Endodermal cell (in vitro differentiated cells): ENCODE measurements around the gene C4B. TPM values are rescaled to one million over a fixed set of nuclear protein-coding genes. Genes with fewer than 3 reads are reported as not detected.
A peak's percentile ranks its signal among the peaks of the same experiment; 100 is the strongest.
"Not testable (repeated sequence)": the region's sequence is repeated elsewhere in the genome, so short reads cannot be mapped to it uniquely, and the experiment has no call there.

Experiments
- DNase-seq: peaks from one replicate; pipeline ENCODE4 v3.0.0-alpha.2; 2017
- H3K27ac ChIP-seq: 2 replicates; pipeline ENCODE4 v1.5.1; 2013; ENCODE audit warnings: mild to moderate bottlenecking, low read depth, low read length, moderate library complexity
- H3K27me3 ChIP-seq: 2 replicates; pipeline ENCODE4 v1.6.1; 2013; ENCODE audit warnings: mild to moderate bottlenecking, low read length, moderate library complexity; ENCODE audit not compliant: insufficient read depth, control insufficient read depth, poor library complexity, severe bottlenecking
- H3K36me3 ChIP-seq: 2 replicates; pipeline ENCODE4 v1.7.0; 2013; ENCODE audit warnings: mild to moderate bottlenecking, low read length, moderate library complexity; ENCODE audit not compliant: control insufficient read depth, insufficient read depth
- H3K4me1 ChIP-seq: one replicate; pipeline ENCODE4 v1.7.0; 2013; ENCODE audit warnings: low read length; ENCODE audit not compliant: control insufficient read depth, insufficient read depth
- H3K4me3 ChIP-seq: 2 replicates; pipeline ENCODE4 v1.5.1; 2013; ENCODE audit warnings: mild to moderate bottlenecking, low read length, moderate library complexity
- H3K9ac ChIP-seq: 2 replicates; pipeline ENCODE4 v1.6.1; 2013; ENCODE audit warnings: mild to moderate bottlenecking, low read length, moderate library complexity; ENCODE audit not compliant: poor library complexity, severe bottlenecking; ENCODE audit errors: extremely low read depth
- H3K9me3 ChIP-seq: 2 replicates; pipeline ENCODE4 v1.6.1; 2013; ENCODE audit warnings: mild to moderate bottlenecking, low read length, moderate library complexity; ENCODE audit not compliant: control insufficient read depth
- H3K27ac Mint-ChIP-seq: 2 replicates; pipeline ENCODE4 v1.8.0; 2020; ENCODE audit warnings: mixed read lengths
- H3K27me3 Mint-ChIP-seq: 2 replicates; pipeline ENCODE4 v1.8.0; 2021; ENCODE audit warnings: mild to moderate bottlenecking, mixed read lengths; ENCODE audit not compliant: insufficient read depth
- H3K36me3 Mint-ChIP-seq: 2 replicates; pipeline ENCODE4 v1.8.0; 2020; ENCODE audit warnings: low read depth, mixed read lengths
- H3K4me1 Mint-ChIP-seq: 2 replicates; pipeline ENCODE4 v1.8.0; 2020; ENCODE audit warnings: mixed read lengths
- H3K4me3 Mint-ChIP-seq: 2 replicates; pipeline ENCODE4 v1.8.0; 2020; ENCODE audit warnings: mild to moderate bottlenecking, moderate library complexity, mixed read lengths
- H3K9me3 Mint-ChIP-seq: 2 replicates; pipeline ENCODE4 v1.8.0; 2020; ENCODE audit warnings: mild to moderate bottlenecking, mixed read lengths
- CTCF ChIP-seq: fragments of 200-600 bp; sonication (generic); conservative IDR thresholded peaks from 2 replicates; pipeline ENCODE4 v1.5.0; 2021; ENCODE audit warnings: antibody characterized with exemption, mild to moderate bottlenecking
- WGBS, 2 experiments: methylation state at CpG; one replicate each; pipeline versions ENCODE4 v1.1.5 to v1.1.7; 2013; ENCODE audit warnings: missing lambda C conversion rate in 2 of 2, mixed read lengths in 1 of 2; ENCODE audit not compliant: insufficient coverage in 1 of 2, insufficient read length in 1 of 2; 5-methylcytosine and 5-hydroxymethylcytosine counted together
- total RNA-seq, 2 donors: library from RNA; stranded (reverse); fragmentation: NEBNext Ultra II Directional in 1 of 2; extraction: Animal tissue kit (Norgen Biotek cat#: 25700) in 1 of 2; gene quantifications; 2 replicates in 1 of 2; 3 replicates in 1 of 2; pipeline ENCODE4 v1.2.1, GENCODE V29; 2021

Gene C4B
- total RNA-seq, 2 donors from 2014 or later, result 3.7 to 5.5 TPM

- Mint-ChIP-seq H3K27ac (no peak overlapping the region), H3K27me3 (no peaks in the 10 kb centered on the region), H3K4me3 (no peak overlapping the region), H3K4me1 (no peaks in the 10 kb centered on the region), H3K36me3 (no peaks in the 10 kb centered on the region), H3K9me3 (no peaks in the 10 kb centered on the region)
- Histone ChIP-seq H3K36me3 (no peaks in the 10 kb centered on the region), H3K27ac (no peak overlapping the region), H3K4me3 (no peak overlapping the region), H3K4me1 (no peaks in the 10 kb centered on the region), H3K27me3 (no peaks in the 10 kb centered on the region), H3K9ac (no peak overlapping the region), H3K9me3 (no peaks in the 10 kb centered on the region)
- no peak for TF ChIP-seq CTCF
- WGBS, 2 experiments, result 89 to 91% methylated on average over 5 to 6 of the region's 6 CpGs
- DNase-seq, result no peak
Measured at GRCh38 chr6:32047539-32047854, 32.9 kb downstream of the C4B start.

- DNase-seq, result peak; percentile 93
- Mint-ChIP-seq H3K27ac (no peak overlapping the region), H3K36me3 (no peaks in the 10 kb centered on the region), H3K4me3 (no peak overlapping the region), H3K27me3 (no peaks in the 10 kb centered on the region), H3K9me3 (no peaks in the 10 kb centered on the region), H3K4me1 (no peaks in the 10 kb centered on the region)
- H3K9me3 ChIP-seq, result no peaks in the 10 kb centered on the region
- H3K27ac ChIP-seq, result no peak overlapping the region
- H3K4me1 ChIP-seq, result no peaks in the 10 kb centered on the region
- 74% methylated on average over 40 to 42 of the region's 42 CpGs for WGBS, 2 experiments
- H3K36me3 ChIP-seq, result no peaks in the 10 kb centered on the region
- H3K27me3 ChIP-seq, result no peaks in the 10 kb centered on the region
- TF ChIP-seq CTCF, result peak; percentile 90
- no peak overlapping the region for H3K4me3 ChIP-seq
- no peak overlapping the region for H3K9ac ChIP-seq
Measured at GRCh38 chr6:32047855-32048766, 33.5 kb downstream of the C4B start.

- not testable (repeated sequence) for H3K27me3 Mint-ChIP-seq, H3K27me3 ChIP-seq, H3K36me3 ChIP-seq, H3K36me3 Mint-ChIP-seq, H3K4me1 Mint-ChIP-seq, H3K4me1 ChIP-seq, H3K27ac Mint-ChIP-seq, H3K4me3 Mint-ChIP-seq, H3K9me3 ChIP-seq, H3K9ac ChIP-seq, H3K4me3 ChIP-seq, H3K27ac ChIP-seq, H3K9me3 Mint-ChIP-seq, DNase-seq
- 89 to 100% methylated on average over 2 to 21 of the region's 21 CpGs for WGBS, 2 experiments
Measured at GRCh38 chr6:32049149-32049548, 34.6 kb downstream of the C4B start.

- H3K27me3 Mint-ChIP-seq, H3K9me3 ChIP-seq, H3K4me3 ChIP-seq, DNase-seq, H3K36me3 Mint-ChIP-seq, H3K9ac ChIP-seq, H3K4me1 ChIP-seq, H3K4me1 Mint-ChIP-seq, H3K4me3 Mint-ChIP-seq, H3K9me3 Mint-ChIP-seq, H3K27me3 ChIP-seq, H3K27ac Mint-ChIP-seq, H3K27ac ChIP-seq, H3K36me3 ChIP-seq: not testable (repeated sequence)
- 89 to 98% methylated on average over 1 to 6 of the region's 11 CpGs for WGBS, 2 experiments
Measured at GRCh38 chr6:32049736-32050135, 35.1 kb downstream of the C4B start.
